HG03354 (cell line): ENCODE results near the gene DOCK1.
"Not testable (repeated sequence)": the region's sequence is repeated elsewhere in the genome, so short reads cannot be mapped to it uniquely, and the experiment has no call there.

Experiments
- ATAC-seq: cut with Tn5 transposase; IDR thresholded peaks from one replicate; pipeline ENCODE4 v1.9.1; 2021; ENCODE audit warnings: mild to moderate bottlenecking; ENCODE audit not compliant: unreplicated experiment, poor library complexity, severe bottlenecking

The DOCK1 gene

DNA sequence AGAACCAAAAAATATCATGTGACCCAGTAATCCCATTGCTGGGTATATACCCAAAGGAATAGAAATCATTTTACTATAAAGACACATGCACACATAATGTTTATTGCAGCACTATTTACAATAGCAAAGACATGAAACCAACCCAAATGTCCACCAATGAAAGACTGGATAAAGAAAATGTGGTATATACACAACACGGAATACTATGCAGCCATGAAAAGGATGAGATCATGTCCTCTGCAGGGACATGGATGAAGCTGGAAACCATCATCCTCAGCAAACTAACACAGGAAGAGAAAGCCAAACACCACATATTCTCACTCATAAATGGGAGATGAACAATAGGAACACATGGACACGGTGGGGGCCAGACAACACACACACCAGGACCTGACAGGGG, 5.7 kb upstream of the DOCK1 start:
- not testable (repeated sequence) for ATAC-seq

DNA sequence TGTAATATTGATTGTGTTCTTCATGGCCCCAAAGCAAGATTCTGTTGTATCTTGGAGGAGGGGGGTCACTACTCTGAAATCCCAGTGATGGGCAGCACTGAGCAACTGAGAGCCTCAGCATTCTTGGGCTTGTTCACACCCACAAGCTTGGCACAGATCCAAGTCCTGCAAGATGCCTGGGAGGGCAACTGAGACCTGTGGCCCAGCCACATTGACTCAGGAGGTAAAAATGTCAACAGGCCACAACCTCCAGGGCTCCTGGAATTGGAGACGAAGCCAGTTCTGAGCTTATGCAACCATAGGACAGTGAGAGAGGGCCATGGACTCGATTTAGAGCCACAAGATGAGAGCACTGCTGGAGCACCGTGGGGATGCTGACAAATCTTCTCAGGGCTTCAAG, 3.1 kb upstream of the DOCK1 start:
- no peak for ATAC-seq

DNA sequence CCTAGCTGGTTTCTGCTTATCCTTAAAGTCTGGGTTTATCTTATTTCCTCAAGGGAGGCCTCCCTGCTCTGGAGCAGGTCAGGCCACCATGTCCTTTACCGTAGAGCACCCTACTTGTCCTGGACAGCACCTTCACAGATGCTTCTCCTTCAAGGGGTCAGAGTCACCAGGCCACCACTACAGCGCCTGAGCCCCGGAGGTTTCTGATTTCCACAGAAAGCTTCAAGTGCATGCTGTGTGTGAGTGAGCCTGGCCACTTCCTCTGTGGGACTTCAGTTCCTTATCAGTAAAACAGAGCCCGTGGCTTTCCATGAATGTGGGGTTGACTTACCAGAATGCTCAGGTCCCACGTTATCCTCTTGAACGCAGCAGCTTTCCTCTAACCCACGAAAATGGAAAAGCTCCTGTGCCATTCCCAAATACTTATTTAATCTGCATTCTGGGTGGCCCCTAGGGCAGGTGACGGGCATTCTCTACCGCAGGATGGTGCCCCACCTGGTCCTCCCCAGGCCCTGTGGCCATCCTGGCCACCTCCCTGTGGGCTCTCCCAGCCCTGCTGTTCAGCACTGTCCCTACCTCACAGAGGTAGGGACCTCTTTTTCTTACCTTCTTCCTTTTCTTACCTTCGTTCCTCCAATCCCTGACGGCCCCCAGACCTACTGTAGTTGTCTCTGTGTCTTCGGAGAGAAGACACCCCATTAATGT, 1.4 kb upstream of the DOCK1 start:
- ATAC-seq: no peak

DNA sequence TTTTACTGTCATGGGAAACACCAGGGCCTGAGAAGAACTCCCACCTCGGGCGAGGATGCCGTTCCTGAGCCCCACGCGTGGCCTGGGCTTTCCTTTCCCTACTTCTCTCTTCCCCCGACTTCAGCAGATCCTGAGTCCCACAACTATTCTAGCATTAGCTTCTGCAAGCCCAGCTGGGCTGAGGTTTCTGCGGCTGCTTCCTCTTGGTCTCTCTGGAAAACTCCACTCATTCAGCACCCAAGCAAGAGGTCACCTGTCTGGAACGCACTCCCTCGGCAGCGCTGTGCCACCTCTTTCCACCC, 761 bp upstream of the DOCK1 start:
- no peak for ATAC-seq

- no peak for ATAC-seq
Measured at GRCh38 chr10:126905776-126906703, 812 bp downstream of the DOCK1 start.

DNA sequence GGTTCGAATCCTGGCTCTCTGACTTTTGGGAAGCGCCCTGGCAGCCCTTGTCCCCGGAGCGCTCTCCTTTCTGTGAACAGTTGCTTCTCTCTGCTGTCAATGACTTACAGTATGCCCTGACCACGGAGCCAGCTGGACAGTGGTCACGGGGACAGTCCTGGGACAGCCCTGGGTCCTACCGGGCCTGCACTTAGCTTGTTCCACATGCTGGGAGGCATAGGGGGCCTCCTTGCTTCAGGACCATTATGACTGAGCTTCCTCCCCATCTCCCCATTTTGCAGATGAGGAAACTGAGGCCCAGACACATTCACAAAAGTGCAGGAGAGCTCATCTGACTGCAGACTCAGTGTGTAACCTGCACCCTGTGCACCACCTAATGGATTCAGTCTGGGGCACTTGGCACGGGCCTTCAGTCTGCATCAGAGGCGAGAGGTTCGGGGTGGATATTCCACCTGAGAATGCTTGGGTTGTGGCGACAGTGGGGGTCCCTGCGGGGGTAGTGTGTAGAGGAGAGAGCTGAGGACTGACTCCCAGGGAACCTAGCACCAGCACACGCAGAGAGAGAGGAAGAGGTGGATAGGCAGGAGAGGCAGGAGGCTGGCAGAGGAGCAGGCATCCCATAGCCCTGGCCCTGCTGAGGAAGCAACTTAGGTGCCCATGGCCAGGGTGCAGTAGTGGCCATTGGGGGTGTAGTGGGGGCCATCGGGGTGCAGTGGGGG, 1.6 kb downstream of the DOCK1 start:
- no peak for ATAC-seq

DNA sequence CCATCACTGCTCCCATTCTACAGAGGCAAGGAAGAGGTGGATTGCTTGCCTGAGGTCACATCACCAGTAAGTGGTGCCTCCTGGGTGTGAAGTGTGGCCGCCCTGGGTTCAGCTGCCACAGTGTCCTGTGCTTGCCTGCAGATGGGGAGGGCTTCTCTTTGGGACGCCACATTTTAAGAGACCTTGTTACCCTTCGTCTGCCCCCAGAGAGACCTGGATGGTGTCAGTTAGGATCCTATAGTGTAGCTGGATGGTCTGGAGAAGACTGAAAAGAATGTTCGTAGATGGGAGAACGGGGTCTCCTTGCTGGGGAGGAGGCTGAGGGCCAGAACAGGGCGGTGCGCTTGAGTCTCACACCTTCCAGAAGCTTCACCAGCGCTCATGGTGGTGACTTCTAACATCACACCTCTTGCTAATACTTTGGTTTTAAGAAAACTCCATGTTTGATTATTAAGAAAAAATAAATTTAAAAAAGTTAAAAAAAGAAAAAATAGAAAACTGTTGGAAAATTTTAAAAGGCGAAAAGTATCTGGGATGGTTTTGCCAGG, 2.3 kb downstream of the DOCK1 start:
- ATAC-seq: no peak

- ATAC-seq: no peak
Measured at GRCh38 chr10:126908225-126908624, 3.0 kb downstream of the DOCK1 start.

- no peak for ATAC-seq
Measured at GRCh38 chr10:126908729-126909128, 3.5 kb downstream of the DOCK1 start.

- no peak for ATAC-seq
Measured at GRCh38 chr10:126909147-126909546, 3.9 kb downstream of the DOCK1 start.

DNA sequence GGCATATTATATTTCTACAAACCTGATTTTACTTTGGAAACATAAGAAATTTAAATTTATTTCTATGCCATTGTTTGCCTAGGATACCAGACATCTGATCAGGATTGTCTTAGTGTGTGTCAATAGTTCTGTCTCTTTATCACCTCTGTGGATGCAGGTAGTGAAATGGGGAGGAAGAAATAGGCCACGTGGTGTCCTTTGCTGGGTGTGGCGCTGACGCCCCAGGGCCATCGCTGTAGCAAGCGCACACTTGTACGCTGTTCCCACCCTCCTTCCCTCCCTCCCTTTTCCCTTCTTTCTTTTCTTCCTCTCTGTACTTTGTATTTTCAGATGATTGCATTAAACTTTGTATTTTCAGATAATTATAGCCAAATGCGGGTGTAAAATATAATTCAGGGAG, 5.0 kb downstream of the DOCK1 start:
- ATAC-seq: no peak

DNA sequence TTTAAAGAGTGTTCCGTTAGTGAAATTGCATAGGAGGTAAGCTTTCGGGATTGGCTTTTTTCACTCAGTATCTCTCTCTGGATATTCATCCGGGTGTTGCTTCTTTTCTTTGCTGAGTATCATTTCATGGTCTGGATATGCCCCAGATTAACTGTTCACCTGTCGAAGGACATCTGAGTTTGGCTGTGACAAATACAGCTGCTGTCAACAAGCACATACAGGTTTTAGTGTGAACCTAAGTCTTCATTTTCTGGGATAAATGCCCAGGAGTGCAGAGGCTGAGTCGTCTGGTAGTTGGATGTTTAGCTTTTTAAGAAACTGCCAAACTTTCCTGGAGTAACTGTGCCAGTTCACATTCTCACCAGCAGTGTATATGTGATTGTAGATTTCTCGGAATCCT, 5.6 kb downstream of the DOCK1 start:
- ATAC-seq: no peak

DNA sequence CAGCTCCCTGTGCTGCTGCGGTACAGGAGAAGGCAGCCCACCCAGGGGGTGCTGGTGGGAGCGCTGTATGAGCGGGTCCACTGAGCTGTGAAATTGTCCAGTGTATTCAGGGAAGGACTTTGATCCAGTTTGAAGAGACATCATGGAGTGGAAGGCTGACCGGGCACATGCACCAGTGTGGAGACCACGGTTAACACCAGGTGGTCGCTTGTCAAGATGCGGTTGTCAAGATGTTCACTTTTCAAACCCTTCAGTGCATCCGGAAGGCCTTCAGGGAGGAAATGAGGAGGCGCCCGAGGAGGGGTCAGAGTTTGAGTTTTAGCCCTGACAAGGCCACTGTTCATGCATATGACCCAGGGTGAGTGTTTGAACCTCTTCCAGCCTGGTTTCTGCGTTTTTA, 6.1 kb downstream of the DOCK1 start:
- no peak for ATAC-seq

DNA sequence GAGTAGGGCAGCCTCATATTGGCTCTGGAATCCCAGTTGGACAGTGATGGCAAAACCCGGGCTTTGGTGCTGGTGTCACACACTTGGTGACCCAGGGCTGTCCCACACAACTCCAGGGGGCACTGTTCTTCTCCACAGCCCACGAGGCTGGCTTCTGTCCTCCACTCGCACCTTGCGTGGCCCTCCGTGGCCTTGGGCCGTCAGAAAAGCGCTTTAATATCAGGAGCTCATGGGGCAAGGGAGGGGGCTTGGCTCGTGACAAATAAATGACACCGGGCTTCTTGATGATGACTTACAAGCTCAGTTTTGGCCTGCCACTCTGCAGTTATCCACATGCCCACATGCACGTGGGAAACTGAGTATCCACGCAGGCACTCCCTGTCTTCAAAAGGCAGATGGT, 8.1 kb downstream of the DOCK1 start:
- ATAC-seq: no peak

DNA sequence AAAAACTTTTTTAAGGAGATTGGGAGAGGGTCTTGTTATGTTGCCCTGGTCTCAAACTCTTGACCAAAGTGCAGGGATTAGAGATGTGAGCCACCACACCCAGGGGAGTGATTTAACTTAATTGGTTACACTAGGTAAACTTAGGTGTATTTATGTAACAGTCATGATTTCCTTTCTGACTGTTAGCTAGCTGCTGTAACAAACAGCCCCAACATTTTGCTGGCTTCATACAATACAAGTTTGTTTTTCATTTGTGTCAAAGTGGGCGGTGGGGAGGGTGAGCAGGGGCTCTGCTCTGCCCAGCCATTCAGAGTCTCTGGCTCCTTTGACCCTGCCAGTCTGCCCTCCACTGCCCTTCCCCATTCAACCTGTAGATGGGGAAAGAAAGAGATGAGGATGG, 9.3 kb downstream of the DOCK1 start:
- no peak for ATAC-seq

DNA sequence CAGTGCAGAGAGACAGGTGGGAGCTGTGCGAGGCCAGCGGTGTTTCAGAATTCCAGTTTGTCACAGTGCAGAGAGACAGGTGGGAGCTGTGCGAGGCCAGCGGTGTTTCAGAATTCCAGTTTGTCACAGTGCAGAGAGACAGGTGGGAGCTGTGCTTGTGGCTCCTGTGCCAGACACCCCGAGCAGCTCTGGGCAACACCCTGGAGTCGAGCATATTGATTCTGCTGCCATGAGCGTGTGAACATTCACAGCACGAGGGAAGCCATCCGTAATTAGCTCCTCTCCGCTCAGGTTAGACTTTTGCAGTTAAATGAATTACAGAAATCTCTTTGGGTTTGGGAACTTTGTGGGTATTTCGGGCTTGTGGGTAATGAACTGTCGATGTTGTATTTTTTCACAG, 11.7 kb downstream of the DOCK1 start:
- not testable (repeated sequence) for ATAC-seq

DNA sequence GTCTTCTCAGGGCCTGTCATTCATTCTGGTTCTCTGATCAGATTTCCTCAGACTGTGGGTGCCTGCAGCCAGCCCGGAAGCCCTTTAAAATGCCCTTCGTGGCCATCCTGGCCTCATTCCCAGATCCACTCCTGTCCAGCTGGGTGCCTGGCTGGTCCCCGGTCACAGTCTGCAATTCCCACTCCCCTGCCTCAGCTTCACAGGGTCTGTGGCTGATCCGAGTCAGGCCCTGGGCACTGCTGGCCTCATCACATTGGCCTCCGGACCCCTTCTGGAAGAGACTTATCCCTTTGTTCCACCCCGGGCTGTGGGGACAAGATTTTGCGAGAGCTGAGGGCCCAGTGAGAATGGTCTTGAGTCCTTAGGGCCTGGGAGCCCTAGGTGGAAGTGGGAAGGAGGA, 12.1 kb downstream of the DOCK1 start:
- no peak for ATAC-seq

DNA sequence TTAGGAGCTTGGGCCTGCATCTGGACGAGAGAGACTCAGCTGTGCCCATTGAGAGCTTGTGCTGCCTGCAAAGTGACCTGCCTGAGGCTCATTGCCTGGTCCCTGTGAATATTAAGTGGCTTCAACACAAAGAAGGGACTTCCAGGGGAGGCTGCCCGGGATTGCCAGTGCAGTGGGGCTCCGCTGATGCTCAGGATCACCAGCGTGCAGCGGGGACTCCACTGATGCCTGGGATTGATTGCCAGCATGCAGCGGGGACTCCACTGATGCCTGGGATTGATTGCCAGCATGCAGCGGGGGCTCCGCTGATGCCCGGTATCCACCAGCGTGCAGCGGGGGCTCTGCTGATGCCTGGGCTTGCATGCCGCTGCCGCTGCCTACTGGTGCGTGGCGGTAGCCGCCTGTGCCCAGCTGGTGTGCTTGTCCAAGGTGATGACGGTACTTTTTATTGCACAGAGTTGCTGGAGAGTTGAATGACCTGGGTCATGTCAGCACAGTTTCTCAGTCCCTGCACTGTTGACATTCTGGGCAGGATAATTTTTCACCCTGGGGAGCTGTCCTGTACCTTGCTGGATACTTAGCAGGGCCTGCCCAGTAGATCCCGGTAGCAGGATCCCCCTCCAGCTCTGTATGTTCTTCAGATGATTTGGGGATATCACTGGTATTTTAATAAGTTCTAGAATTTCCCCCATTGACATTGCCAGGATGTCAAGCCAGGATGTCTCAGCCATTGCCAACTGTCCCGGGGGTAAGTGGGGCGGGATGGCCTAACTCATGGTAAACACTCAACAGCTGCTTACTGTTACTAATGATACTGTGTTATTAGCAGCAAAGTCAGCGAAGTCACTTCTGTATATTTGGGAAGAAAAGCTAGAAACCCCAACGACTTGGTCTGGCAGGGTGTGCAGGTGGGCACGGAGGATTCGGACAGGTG, 13.0 kb downstream of the DOCK1 start:
- no peak for ATAC-seq

- no peak for ATAC-seq
Measured at GRCh38 chr10:126919426-126919825, 14.2 kb downstream of the DOCK1 start.
